NCI-H2081 treated with DMSO at 0.1 percent for 48 hours (cell line): ENCODE measurements around the gene ZSCAN18.

Source experiments
- DNase-seq: peaks from one replicate; lab custom pipeline; 2025; lab: John Stamatoyannopoulos, UW

Gene ZSCAN18

GRCh38 chr19:58086825-58087710, 11.0 kb downstream of the ZSCAN18 start:
- no peak for DNase-seq

GRCh38 chr19:58085348-58085875, 12.6 kb downstream of the ZSCAN18 start:
- DNase-seq = no peak

GRCh38 chr19:58084596-58085347, 13.3 kb downstream of the ZSCAN18 start:
- DNase-seq = no peak

- DNase-seq = no peak
Observed at GRCh38 chr19:58083021-58083420, 15.0 kb downstream of the ZSCAN18 start.

- DNase-seq = no peak
Observed at GRCh38 chr19:58079792-58080191, 18.2 kb downstream of the ZSCAN18 start.

GRCh38 chr19:58067240-58067912, 30.7 kb downstream of the ZSCAN18 start:
- DNase-seq = no peak

- DNase-seq = no peak
Observed at GRCh38 chr19:58063712-58064111, 34.3 kb downstream of the ZSCAN18 start.

- DNase-seq = no peak
Observed at GRCh38 chr19:58060231-58060630, 37.8 kb downstream of the ZSCAN18 start.

- DNase-seq = no peak
Observed at GRCh38 chr19:58059671-58060078, 38.4 kb downstream of the ZSCAN18 start.

GRCh38 chr19:58059003-58059670, 38.9 kb downstream of the ZSCAN18 start, which contains the start of gene ZNF135:
ZNF135 (plus strand) TSS chr19:58059282; CDS start chr19:58060003, 721 bp downstream.
- DNase-seq = no peak

GRCh38 chr19:58058467-58058866, 39.6 kb downstream of the ZSCAN18 start:
- no peak for DNase-seq

GRCh38 chr19:58056861-58057260, 41.2 kb downstream of the ZSCAN18 start:
- DNase-seq = no peak

- DNase-seq = no peak
Observed at GRCh38 chr19:58056261-58056660, 41.8 kb downstream of the ZSCAN18 start.

GRCh38 chr19:58054901-58055874, 42.8 kb downstream of the ZSCAN18 start:
- no peak for DNase-seq

GRCh38 chr19:58053480-58054156, 44.4 kb downstream of the ZSCAN18 start:
- no peak for DNase-seq

GRCh38 chr19:58052256-58052655, 45.8 kb downstream of the ZSCAN18 start:
- no peak for DNase-seq

GRCh38 chr19:58047672-58048071, 50.4 kb downstream of the ZSCAN18 start:
- no peak for DNase-seq

- no peak for DNase-seq
Observed at GRCh38 chr19:58046856-58047255, 51.2 kb downstream of the ZSCAN18 start.

- DNase-seq = no peak
Observed at GRCh38 chr19:58045411-58046050, 52.5 kb downstream of the ZSCAN18 start.
